Ovary (tissue), 9 donors: Measurements from ENCODE around the gene ADORA1. TPM values are rescaled to one million over a fixed set of nuclear protein-coding genes. Genes with fewer than 3 reads are reported as not detected.
A peak's percentile ranks its signal among the peaks of the same experiment; 100 is the strongest.

ENCODE experiments used
- DNase-seq, 5 donors: peaks; one replicate each; pipeline ENCODE4 v3.0.0-alpha.2; 2019 to 2020
- H3K27ac ChIP-seq, 2 donors: fragments of 200-600 bp; one replicate each; pipeline versions ENCODE4 v1.5.1 to v1.8.0; 2019 to 2022
- H3K27me3 ChIP-seq: fragments of 200-600 bp; one replicate; pipeline ENCODE4 v1.8.0; 2022
- H3K36me3 ChIP-seq: fragments of 200-600 bp; sonication (generic); one replicate; pipeline ENCODE4 v1.5.1; 2019
- H3K4me1 ChIP-seq: one replicate; pipeline ENCODE4 v1.8.1; 2013; ENCODE audit warnings: mild to moderate bottlenecking, moderate library complexity; ENCODE audit not compliant: insufficient read depth
- H3K4me3 ChIP-seq: fragments of 200-600 bp; sonication (generic); one replicate; pipeline ENCODE4 v1.5.1; 2017
- H3K9me3 ChIP-seq, 2 donors: fragments of 200-600 bp in 1 of 2; sonication (generic) in 1 of 2; one replicate each; pipeline versions ENCODE4 v1.5.1 to v1.8.1; 2013 to 2019; ENCODE audit warnings: mild to moderate bottlenecking in 1 of 2, moderate library complexity in 1 of 2
- EP300 ChIP-seq: sonication (generic); formaldehyde crosslinking; IDR thresholded peaks from one replicate; pipeline ENCODE4 v1.6.1; 2017; ENCODE audit warnings: antibody characterized with exemption
- POLR2A ChIP-seq: fragments of 450-650 bp; IDR thresholded peaks from one replicate; pipeline ENCODE4 v1.6.1; 2017; ENCODE audit warnings: antibody characterized with exemption, mild to moderate bottlenecking, moderate library complexity
- WGBS, 3 donors: extraction: QIAGEN DNeasy Blood & Tissue Kit in 1 of 3; methylation state at CpG; one replicate each; pipeline versions ENCODE4 v1.1.5 to v1.1.7; 2013 to 2017; 5-methylcytosine and 5-hydroxymethylcytosine counted together
- intact Hi-C, 4 donors: fragments of 100-400 bp; cut with DNase I; formaldehyde crosslinking; loops; one replicate each; pipeline versions ENCODE4 v1.11.0 to v1.15.1; 2022 to 2023
- polyA plus RNA-seq, 2 donors: library from polyadenylated mRNA; stranded (reverse); fragments of 200-250 nt in 1 of 2; fragments of 350-450 nt in 1 of 2; fragmentation: Illumina TruSeq in 1 of 2; extraction: RNeasy Lipid Tissue Mini Kit (QIAGEN cat#74804) in 1 of 2; gene quantifications; one replicate each; pipeline ENCODE4 v1.2.3, GENCODE V29; 2013 to 2014
- total RNA-seq, 7 donors: library from RNA; depleted of rRNA in 2 of 7; stranded (reverse); fragments of >200 nt in 2 of 7; fragmentation: NEBNext Ultra II Directional in 3 of 7; extraction: Animal tissue kit (Norgen Biotek cat#: 25700) in 3 of 7; gene quantifications; one replicate each; pipeline versions ENCODE4 v1.1.0 to v1.2.4, GENCODE V29; 2016 to 2023
- TF ChIP-seq, protein P1 (sequence below), 3 donors: fragments of 450-650 bp in 2 of 3; fragments of 200-600 bp in 1 of 3; IDR thresholded peaks; one replicate each; pipeline versions ENCODE4 v1.5.1 to v1.8.0; 2016 to 2022; ENCODE audit warnings: antibody characterized with exemption in 3 of 3, mild to moderate bottlenecking in 1 of 3
- donor health status: DM: no; HTN: no; CAD: no; lungs with moderate emphysema.
- donor health status: DM: no; HTN: no; CAD: no.
- donor health status: Bipolar disorder and iron deficiency.
- donor health status: DM: yes; HTN: yes; CAD: no.
- donor health status: DM: no; HTN: no; CAD: no.
- donor health status: DM: yes; HTN: yes; CAD: no.

The ADORA1 gene
- total and polyA plus RNA-seq, 9 donors = 0.15 to 1.3 (median 0.60) TPM

DNA sequence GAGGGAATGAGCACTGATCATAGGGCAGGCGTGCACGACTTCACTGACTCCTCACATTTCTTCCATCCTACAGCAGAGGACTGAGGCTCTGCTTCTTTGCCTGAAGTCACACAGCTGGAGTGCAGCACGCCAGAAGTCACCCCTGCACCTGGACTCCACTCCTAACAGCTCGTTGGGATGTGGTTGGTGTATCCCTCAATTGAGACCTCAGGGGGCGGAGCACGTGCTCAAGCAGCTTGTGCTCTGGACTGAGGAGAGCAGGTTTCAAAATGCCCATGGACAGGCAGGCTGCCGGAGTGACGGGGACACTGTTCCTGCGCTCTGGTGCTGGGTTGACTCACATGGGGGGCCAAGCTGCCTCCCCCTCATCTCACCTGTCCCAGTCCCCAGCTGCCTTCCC is 88.0 kb downstream of the ADORA1 start:
- Histone ChIP-seq H3K4me3 (no peak overlapping the region), H3K36me3 (no peaks in the 10 kb centered on the region), H3K4me1 (no peaks in the 10 kb centered on the region), H3K27ac (no peak overlapping the region), H3K27me3 (no peaks in the 10 kb centered on the region), H3K9me3 (no peaks in the 10 kb centered on the region)
- no peak for TF ChIP-seq POLR2A
- TF ChIP-seq, protein P1, sequence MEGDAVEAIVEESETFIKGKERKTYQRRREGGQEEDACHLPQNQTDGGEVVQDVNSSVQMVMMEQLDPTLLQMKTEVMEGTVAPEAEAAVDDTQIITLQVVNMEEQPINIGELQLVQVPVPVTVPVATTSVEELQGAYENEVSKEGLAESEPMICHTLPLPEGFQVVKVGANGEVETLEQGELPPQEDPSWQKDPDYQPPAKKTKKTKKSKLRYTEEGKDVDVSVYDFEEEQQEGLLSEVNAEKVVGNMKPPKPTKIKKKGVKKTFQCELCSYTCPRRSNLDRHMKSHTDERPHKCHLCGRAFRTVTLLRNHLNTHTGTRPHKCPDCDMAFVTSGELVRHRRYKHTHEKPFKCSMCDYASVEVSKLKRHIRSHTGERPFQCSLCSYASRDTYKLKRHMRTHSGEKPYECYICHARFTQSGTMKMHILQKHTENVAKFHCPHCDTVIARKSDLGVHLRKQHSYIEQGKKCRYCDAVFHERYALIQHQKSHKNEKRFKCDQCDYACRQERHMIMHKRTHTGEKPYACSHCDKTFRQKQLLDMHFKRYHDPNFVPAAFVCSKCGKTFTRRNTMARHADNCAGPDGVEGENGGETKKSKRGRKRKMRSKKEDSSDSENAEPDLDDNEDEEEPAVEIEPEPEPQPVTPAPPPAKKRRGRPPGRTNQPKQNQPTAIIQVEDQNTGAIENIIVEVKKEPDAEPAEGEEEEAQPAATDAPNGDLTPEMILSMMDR (IDR thresholded peaks at IDR 0.05) = no peak
- no peak for TF ChIP-seq EP300
- no peak for DNase-seq
- 64 to 71% (median 65%) methylated on average over 9 of the region's 9 CpGs for WGBS, 3 donors
- intact Hi-C loops = loop anchor here in 3 of 4 donors (5.0 kb wide), 4 partner anchors 88 to 178 kb away; partner anchors contain the start of gene ADORA1 (in 1 of the 3)

DNA sequence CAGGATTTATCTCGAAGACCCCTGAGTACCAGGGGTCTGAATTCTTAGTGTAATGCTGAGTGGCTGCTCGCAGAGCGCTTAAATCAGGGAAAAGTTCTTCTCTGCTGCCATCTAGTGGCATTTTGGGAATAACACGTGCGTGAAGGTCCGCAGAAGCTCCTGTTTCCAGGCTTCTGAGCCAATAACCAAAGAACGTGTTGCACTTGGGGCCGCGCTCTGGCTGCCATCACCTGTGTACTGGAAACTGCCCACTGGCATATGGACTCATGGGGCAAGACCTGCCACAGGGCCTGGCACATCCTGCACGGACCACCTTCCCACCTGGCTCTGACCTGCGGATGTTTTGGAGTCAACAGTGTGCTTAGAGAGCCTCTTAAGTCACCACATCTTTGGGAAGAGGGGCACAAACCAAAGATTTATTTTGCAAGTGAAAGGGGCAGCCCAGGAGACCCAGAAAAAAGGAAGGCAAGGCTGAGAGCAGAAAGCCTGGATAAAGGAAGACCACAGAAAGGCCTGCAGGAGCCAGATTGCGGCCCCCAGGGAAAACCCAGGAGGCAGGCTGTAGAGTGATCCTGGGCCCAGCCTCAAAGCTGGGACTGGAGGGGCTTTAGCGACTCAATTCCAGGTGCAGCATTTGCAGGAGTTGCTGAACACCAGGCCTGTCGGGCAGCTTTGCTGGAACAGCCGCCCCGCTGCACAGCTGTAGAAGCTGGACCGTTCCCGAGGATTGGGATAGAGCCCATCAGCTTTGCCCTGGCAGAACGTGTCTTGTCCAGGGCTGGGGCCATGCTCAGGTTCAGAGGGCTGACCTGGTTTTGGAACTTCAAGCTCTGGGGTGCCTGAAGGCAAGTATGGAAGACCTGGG is 89.0 kb downstream of the ADORA1 start:
- 29 to 33% (median 30%) methylated on average over 19 of the region's 19 CpGs for WGBS, 3 donors
- intact Hi-C loops = loop anchor here (2.0 to 5.0 kb wide), 5 partner anchors 89 to 179 kb away; partner anchors contain the start of gene ADORA1 (in 1 of the 4)
- peak; percentile 33 to 62 (median 50) for DNase-seq

More for the DNA sequence above, 89.0 kb downstream of the ADORA1 start:
- Histone ChIP-seq H3K27ac (no peak overlapping the region), H3K36me3 (no peaks in the 10 kb centered on the region), H3K9me3 (no peaks in the 10 kb centered on the region), H3K4me1 (no peaks in the 10 kb centered on the region), H3K4me3 (no peak overlapping the region), H3K27me3 (no peaks in the 10 kb centered on the region)
- TF ChIP-seq, protein P1 (IDR thresholded peaks at IDR 0.05) = peak; percentile 58 to 72 (median 64)
- TF ChIP-seq EP300 (no peak), POLR2A (no peak)

Other genes with a start within 250 kb of the ADORA1 start
- 1 to 10 TPM; 2.7 to 6.0 (median 3.9) TPM for gene RABIF, start 238.6 kb upstream of the ADORA1 start, total RNA-seq
- gene RABIF, start 238.6 kb upstream of the ADORA1 start, polyA plus RNA-seq = 10 to 100 TPM in 1 of 2 donors, 1 to 10 TPM in 1; 2.8 to 11.7 TPM
- 10 to 100 TPM; 11.2 to 29.7 (median 20.1) TPM for gene KLHL12, start 200.5 kb upstream of the ADORA1 start, total RNA-seq
- gene KLHL12, start 200.5 kb upstream of the ADORA1 start, polyA plus RNA-seq = 10 to 100 TPM; 13.5 to 25.4 TPM
- 10 to 100 TPM; 39.7 to 67.9 (median 49.7) TPM for gene ADIPOR1, start 169.4 kb upstream of the ADORA1 start, total RNA-seq
- gene ADIPOR1, start 169.4 kb upstream of the ADORA1 start, polyA plus RNA-seq = 100 to 1,000 TPM in 1 of 2 donors, 10 to 100 TPM in 1; 45.6 to 119 TPM
- gene CYB5R1, start 160.5 kb upstream of the ADORA1 start, total RNA-seq = 10 to 100 TPM; 39.3 to 61.6 (median 52.5) TPM
- gene CYB5R1, start 160.5 kb upstream of the ADORA1 start, polyA plus RNA-seq = 10 to 100 TPM; 46.8 to 82.5 TPM
- 10 to 100 TPM; 42.0 to 67.4 (median 46.6) TPM for gene TMEM183A, start 120.4 kb upstream of the ADORA1 start, total RNA-seq
- gene TMEM183A, start 120.4 kb upstream of the ADORA1 start, polyA plus RNA-seq = 10 to 100 TPM; 44.0 to 72.4 TPM
- gene PPFIA4, start 101.2 kb upstream of the ADORA1 start, total RNA-seq = 1 to 10 TPM; 1.0 to 2.6 (median 1.6) TPM
- gene PPFIA4, start 101.2 kb upstream of the ADORA1 start, polyA plus RNA-seq = under 1 TPM; 0.35 to 0.53 TPM
- gene MYOG, start 41.7 kb upstream of the ADORA1 start, total RNA-seq = not detected
- not detected for gene MYOG, start 41.7 kb upstream of the ADORA1 start, polyA plus RNA-seq
- under 1 TPM in 3 of 7 donors, not detected in 4; 0.10 to 0.27 (median 0.23) TPM for gene MYBPH, start 48.1 kb downstream of the ADORA1 start, total RNA-seq
- gene MYBPH, start 48.1 kb downstream of the ADORA1 start, polyA plus RNA-seq = under 1 TPM in 1 of 2 donors, not detected in 1; 0.04 TPM
- 10 to 100 TPM in 3 of 7 donors, 1 to 10 TPM in 3, not detected in 1; 4.0 to 70.5 (median 10.2) TPM for gene CHI3L1, start 59.0 kb downstream of the ADORA1 start, total RNA-seq
- 1 to 10 TPM; 6.4 TPM for gene CHI3L1, start 59.0 kb downstream of the ADORA1 start, polyA plus RNA-seq
- gene CHIT1, start 101.9 kb downstream of the ADORA1 start, total RNA-seq = 10 to 100 TPM in 1 of 7 donors, 1 to 10 TPM in 1, under 1 TPM in 2, not detected in 3; 0.08 to 26.9 (median 0.77) TPM
- gene CHIT1, start 101.9 kb downstream of the ADORA1 start, polyA plus RNA-seq = 1 to 10 TPM in 1 of 2 donors, under 1 TPM in 1; 0.50 to 7.0 TPM
- gene BTG2, start 177.8 kb downstream of the ADORA1 start, total RNA-seq = 100 to 1,000 TPM; 124 to 395 (median 220) TPM
- 100 to 1,000 TPM; 113 to 167 TPM for gene BTG2, start 177.8 kb downstream of the ADORA1 start, polyA plus RNA-seq
- 100 to 1,000 TPM; 110 to 158 (median 137) TPM for gene FMOD, start 223.4 kb downstream of the ADORA1 start, total RNA-seq
- 100 to 1,000 TPM; 116 to 175 TPM for gene FMOD, start 223.4 kb downstream of the ADORA1 start, polyA plus RNA-seq